Upper lobe of left lung (tissue), 4 donors: ENCODE measurements around the gene CNTNAP2.

Source experiments
- EP300 ChIP-seq, 4 donors: sonication (generic); formaldehyde crosslinking; IDR thresholded peaks; one replicate each; pipeline ENCODE4 v1.5.1; 2017; ENCODE audit warnings: antibody characterized with exemption in 4 of 4, control low read depth in 2 of 4
- POLR2A ChIP-seq, 4 donors: fragments of 450-650 bp; IDR thresholded peaks; one replicate each; pipeline ENCODE4 v1.5.1; 2016 to 2017; ENCODE audit warnings: antibody characterized with exemption in 4 of 4, mild to moderate bottlenecking in 2 of 4
- POLR2AphosphoS5 ChIP-seq, 2 donors: sonication (generic); formaldehyde crosslinking; IDR thresholded peaks; one replicate each; pipeline ENCODE4 v1.5.1; 2017; ENCODE audit warnings: antibody characterized with exemption in 2 of 2
- TF ChIP-seq, protein P1 (sequence below), 6 experiments: fragments of 450-650 bp in 4 of 6; fragments of 200-600 bp in 2 of 6; sonication (generic) in 2 of 6; IDR thresholded peaks; one replicate each; pipeline ENCODE4 v1.5.1; 2016 to 2019; ENCODE audit warnings: antibody characterized with exemption in 6 of 6

DNA sequence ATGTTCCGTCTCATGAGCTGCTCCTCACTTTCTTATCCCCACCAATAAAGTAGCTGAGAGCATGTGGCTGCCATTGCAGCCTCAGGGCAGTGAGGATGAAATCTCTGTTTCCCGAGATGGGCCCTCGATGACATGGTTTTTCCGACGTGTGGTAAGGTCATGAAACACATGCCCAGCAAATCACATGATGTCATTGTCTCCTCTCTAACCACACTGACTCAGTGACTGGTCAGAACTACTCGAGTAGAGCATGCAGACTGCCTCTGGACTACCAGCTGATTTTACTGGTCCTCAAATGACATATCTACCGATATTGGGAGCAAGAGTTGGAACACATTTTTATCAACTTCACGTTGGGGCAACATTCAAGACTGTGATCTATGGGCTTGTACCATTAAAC is 786.1 kb downstream of the CNTNAP2 start:
- TF ChIP-seq, protein P1, sequence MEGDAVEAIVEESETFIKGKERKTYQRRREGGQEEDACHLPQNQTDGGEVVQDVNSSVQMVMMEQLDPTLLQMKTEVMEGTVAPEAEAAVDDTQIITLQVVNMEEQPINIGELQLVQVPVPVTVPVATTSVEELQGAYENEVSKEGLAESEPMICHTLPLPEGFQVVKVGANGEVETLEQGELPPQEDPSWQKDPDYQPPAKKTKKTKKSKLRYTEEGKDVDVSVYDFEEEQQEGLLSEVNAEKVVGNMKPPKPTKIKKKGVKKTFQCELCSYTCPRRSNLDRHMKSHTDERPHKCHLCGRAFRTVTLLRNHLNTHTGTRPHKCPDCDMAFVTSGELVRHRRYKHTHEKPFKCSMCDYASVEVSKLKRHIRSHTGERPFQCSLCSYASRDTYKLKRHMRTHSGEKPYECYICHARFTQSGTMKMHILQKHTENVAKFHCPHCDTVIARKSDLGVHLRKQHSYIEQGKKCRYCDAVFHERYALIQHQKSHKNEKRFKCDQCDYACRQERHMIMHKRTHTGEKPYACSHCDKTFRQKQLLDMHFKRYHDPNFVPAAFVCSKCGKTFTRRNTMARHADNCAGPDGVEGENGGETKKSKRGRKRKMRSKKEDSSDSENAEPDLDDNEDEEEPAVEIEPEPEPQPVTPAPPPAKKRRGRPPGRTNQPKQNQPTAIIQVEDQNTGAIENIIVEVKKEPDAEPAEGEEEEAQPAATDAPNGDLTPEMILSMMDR (IDR thresholded peaks at IDR 0.05) = no peak
- TF ChIP-seq POLR2AphosphoS5 (IDR thresholded peaks at IDR 0.05) = no peak
- no peak for TF ChIP-seq POLR2A (IDR thresholded peaks at IDR 0.05)
- no peak for TF ChIP-seq EP300 (IDR thresholded peaks at IDR 0.05)
